HepG2 (cell line): ENCODE measurements around the gene PDLIM7. TPM values are rescaled to one million over a fixed set of nuclear protein-coding genes. Genes with fewer than 3 reads are reported as not detected.

Experiments
- ATAC-seq: fragments of 200-7000 bp; cut with Tn5 transposase; 3 replicates; pipeline ENCODE4 v1.9.1; 2020; ENCODE audit warnings: mild to moderate bottlenecking, moderate library complexity
- BruUV-seq: library from RNA; stranded (reverse); fragments of 400-500 nt; replicated peaks from 2 replicates; lab custom pipeline; 2021; lab: Mats Ljungman, UMichigan
- CTCF ChIA-PET: fragments of 300-600 bp; formaldehyde crosslinking; extraction: SDS; loops from one replicate; lab custom pipeline; 2021; ENCODE audit warnings: low total read pairs, inconsistent platforms, low intra/inter-chr PET ratio; lab: Yijun Ruan, JAX
- POLR2A ChIA-PET: fragments of 350-600 bp; sonication (Branson Sonifier 250); formaldehyde crosslinking; loops from one replicate; lab custom pipeline; 2020; ENCODE audit warnings: antibody characterized with exemption, inconsistent platforms; lab: Yijun Ruan, JAX
- DNase-seq: peaks from one replicate; pipeline ENCODE4 v3.0.0-alpha.2; 2015; ENCODE audit warnings: low spot score
- FAIRE-seq: peaks from 3 replicates; lab custom pipeline; 2011; peaks lifted over from hg19 to GRCh38; lab: Jason Lieb, UNC
- H2AFZ ChIP-seq: one replicate; pipeline ENCODE4 v1.6.1; 2011; ENCODE audit warnings: low read length, inconsistent platforms
- H3K27ac ChIP-seq: fragments of 300-600 bp; 3 replicates; pipeline ENCODE4 v1.8.0; 2011; ENCODE audit warnings: mixed run types, mild to moderate bottlenecking, mixed read lengths, low read length, inconsistent platforms; ENCODE audit not compliant: insufficient read depth; ENCODE audit errors: extremely low read length
- H3K27me3 ChIP-seq, 2 experiments: fragments of 200-600 bp in 1 of 2; 2 replicates in 1 of 2; 3 replicates in 1 of 2; pipeline versions ENCODE4 v1.6.0 to v1.8.0; 2011; ENCODE audit warnings: low read length in 2 of 2, mild to moderate bottlenecking in 2 of 2, moderate library complexity in 2 of 2, inconsistent platforms in 1 of 2; ENCODE audit not compliant: insufficient read depth in 2 of 2, control insufficient read depth in 1 of 2
- H3K36me3 ChIP-seq, 2 experiments: fragments of 200-600 bp in 1 of 2; replicated peaks in 1 of 2; 2 replicates in 1 of 2; 3 replicates in 1 of 2; pipeline versions ENCODE4 v1.5.1 to v1.8.0; 2011; ENCODE audit warnings: low read length in 2 of 2, inconsistent platforms in 1 of 2; ENCODE audit not compliant: insufficient read depth in 2 of 2, control insufficient read depth in 1 of 2
- H3K4me1 ChIP-seq: 2 replicates; pipeline ENCODE4 v1.5.1; 2012; ENCODE audit warnings: low read length, inconsistent platforms; ENCODE audit not compliant: insufficient read depth
- H3K4me2 ChIP-seq: 2 replicates; pipeline ENCODE4 v1.6.0; 2011; ENCODE audit warnings: low read depth, low read length, inconsistent platforms
- H3K4me3 ChIP-seq, 3 experiments: fragments of 200-600 bp in 1 of 3; sonication (generic), shearing (Covaris generic) in 1 of 3; replicated peaks in 1 of 3; 2 replicates each; pipeline ENCODE4 v1.5.1; 2011 to 2016; ENCODE audit warnings: low read length in 3 of 3, inconsistent platforms in 2 of 3, low read depth in 2 of 3, mild to moderate bottlenecking in 2 of 3, control low read depth in 1 of 3, mixed read lengths in 1 of 3; ENCODE audit not compliant: insufficient read depth in 1 of 3
- H3K79me2 ChIP-seq: one replicate; pipeline ENCODE4 v1.6.1; 2011; ENCODE audit warnings: low read length, inconsistent platforms; ENCODE audit not compliant: insufficient read depth
- H3K9ac ChIP-seq: 2 replicates; pipeline ENCODE4 v1.6.0; 2011; ENCODE audit warnings: mild to moderate bottlenecking, low read depth, low read length, inconsistent platforms; ENCODE audit not compliant: insufficient read depth
- H3K9me3 ChIP-seq: 2 replicates; pipeline ENCODE4 v1.5.1; 2012; ENCODE audit warnings: mild to moderate bottlenecking, low read length
- H4K20me1 ChIP-seq: 2 replicates; pipeline ENCODE4 v1.6.0; 2011; ENCODE audit warnings: inconsistent platforms, mild to moderate bottlenecking, low read length, moderate library complexity; ENCODE audit not compliant: insufficient read depth
- ATM ChIP-seq: fragments of 450-650 bp; IDR thresholded peaks from 2 replicates; pipeline ENCODE4 v1.7.1; 2017; ENCODE audit warnings: mild to moderate bottlenecking, borderline replicate concordance
- PRMT3 ChIP-seq: sonication (generic); formaldehyde crosslinking; IDR thresholded peaks from 2 replicates; pipeline ENCODE4 v1.8.1; 2022; ENCODE audit warnings: low read depth, mild to moderate bottlenecking, moderate library complexity, missing genetic modification reagents, borderline replicate concordance
- SRSF1 ChIP-seq: fragments of 200-400 bp; formaldehyde crosslinking; optimal IDR thresholded peaks from 2 replicates; pipeline ENCODE3; 2017; ENCODE audit warnings: mild to moderate bottlenecking, low read depth, low read length, moderate library complexity
- ZNF264 ChIP-seq: sonication (generic); formaldehyde crosslinking; IDR thresholded peaks from 2 replicates; pipeline ENCODE4 v1.4.0; 2020; ENCODE audit warnings: missing genetic modification reagents
- ZNF430 ChIP-seq: sonication (generic); formaldehyde crosslinking; IDR thresholded peaks from 2 replicates; pipeline ENCODE4 v1.9.0; 2021; ENCODE audit warnings: mild to moderate bottlenecking, missing genetic modification reagents
- WGBS: methylation state at CpG from one replicate; pipeline ENCODE4 v1.1.6; 2017; ENCODE audit warnings: low lambda C conversion rate; 5-methylcytosine and 5-hydroxymethylcytosine counted together
- in situ Hi-C: cut with HindIII; loops from 2 replicates; pipeline ENCODE4 v1.10.0; 2017; ENCODE audit warnings: low pct_unique_long_range_greater_than_20kb; ENCODE audit not compliant: extremely low pct_ligation_motif_present
- intact Hi-C: fragments of 100-400 bp; cut with micrococcal nuclease; formaldehyde crosslinking; loops from one replicate; pipeline ENCODE4 v1.10.0; 2022; ENCODE audit not compliant: unreplicated experiment
- polyA plus RNA-seq, 8 experiments: library from polyadenylated mRNA; depleted of rRNA in 3 of 8; stranded (reverse) in 7 of 8; unstranded in 1 of 8; fragments of >200 nt; fragmentation: Illumina TruSeq in 4 of 8; extraction: Trizol in 4 of 8; gene quantifications; 2 replicates each; pipeline versions ENCODE4 v1.2.1 to v1.2.3, GENCODE V29; 2011 to 2016; ENCODE audit warnings: low read depth in 4 of 8, missing spikeins in 1 of 8, mixed read lengths in 1 of 8; ENCODE audit not compliant: insufficient read depth in 1 of 8
- total RNA-seq, 5 experiments: library from RNA; depleted of rRNA; stranded (reverse); fragments of >200 nt; fragmentation: Illumina TruSeq; extraction: Trizol; gene quantifications; 2 replicates each; pipeline ENCODE4 v1.2.3, GENCODE V29; 2016; ENCODE audit warnings: low read depth in 1 of 5
- TF ChIP-seq, protein P1 (sequence below): sonication (generic); formaldehyde crosslinking; IDR thresholded peaks from 2 replicates; pipeline ENCODE4 v1.4.0; 2020; ENCODE audit warnings: missing genetic modification reagents
- TF ChIP-seq, protein P2 (sequence below): IDR thresholded peaks from 2 replicates; pipeline ENCODE4 v1.6.1; 2016; ENCODE audit warnings: missing biosample characterization, missing genetic modification reagents, low read depth
- TF ChIP-seq, protein P3 (sequence below): sonication (generic); formaldehyde crosslinking; IDR thresholded peaks from 2 replicates; pipeline ENCODE4 v1.5.0; 2020; ENCODE audit warnings: mild to moderate bottlenecking, missing genetic modification reagents, moderate library complexity

PDLIM7 gene
- total and polyA plus RNA-seq, 2 of the 13 experiments (the other 11 are each of a cell fraction or from before 2014, with no cell fraction given) = 21.1 to 31.3 TPM

DNA sequence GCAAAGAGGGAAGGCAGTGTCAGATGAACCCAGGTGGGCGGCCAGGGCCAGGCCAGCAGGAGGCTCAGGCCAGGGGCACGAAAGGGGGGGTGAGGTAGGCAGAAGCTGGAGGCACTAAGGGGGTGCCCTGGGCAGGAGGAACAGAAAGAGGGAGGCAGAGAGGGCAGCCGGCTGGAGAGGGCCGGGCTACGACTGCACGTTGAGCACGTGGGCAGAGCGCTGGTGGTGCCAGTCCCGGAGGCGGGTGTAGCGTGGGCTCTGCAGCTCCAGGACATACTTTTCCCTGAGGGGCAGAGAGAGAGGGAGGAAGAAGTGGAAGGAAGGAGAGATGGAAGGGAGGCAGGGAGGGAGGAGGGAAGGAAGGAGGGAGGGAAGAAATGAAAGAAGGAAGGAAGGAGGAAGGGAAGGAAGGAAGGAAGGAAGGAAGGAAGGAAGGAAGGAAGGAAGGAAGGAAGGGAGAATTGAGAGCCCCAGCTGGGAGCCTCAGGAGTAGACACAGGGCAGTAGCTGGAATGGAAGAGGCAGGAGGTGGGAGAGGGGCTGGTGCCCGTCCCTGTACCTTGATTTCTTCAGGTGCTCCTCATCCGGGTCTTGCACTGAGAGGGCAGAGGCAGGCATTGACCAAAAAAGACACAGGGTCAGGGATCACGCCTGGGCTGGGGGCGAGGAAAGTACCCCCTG is 7.0 kb downstream of the PDLIM7 start:
- in situ Hi-C loops = no loop called here
- no TSS peak for BruUV-seq
- Histone ChIP-seq H3K4me1 (peaks cover 17% of the 10 kb centered on the region), H3K9ac (no peak overlapping the region), H3K27me3 (no peaks in the 10 kb centered on the region), H3K27ac (no peak overlapping the region), H2AFZ (no peak overlapping the region), H3K79me2 (no peaks in the 10 kb centered on the region), H3K4me2 (no peak overlapping the region), H3K4me3 (no peak overlapping the region), H3K9me3 (no peaks in the 10 kb centered on the region), H4K20me1 (peaks cover 7% of the 10 kb centered on the region; the same call in 1 of the 2 replicates)
- CTCF ChIA-PET = interaction anchor here (1.3 to 3.0 kb wide), 3 partner anchors 11 to 109 kb away, joined by 3 to 37 read pairs (median 14); partner anchors contain the start of gene B4GALT7
- POLR2A ChIA-PET = no interaction called here
- no peak for FAIRE-seq
- 96% methylated on average over 14 of the region's 15 CpGs for WGBS
- ATAC-seq = no peak
- DNase-seq = no peak
- intact Hi-C loops = no loop called here
- TF ChIP-seq ZNF264 (no peak), ZNF430 (CRISPR knock-in tag) (no peak), ATM (no peak)
- TF ChIP-seq, all 625 proteins: peak for 0
- peaks cover 15 to 18% of the 10 kb centered on the region in 2 experiments; a peak in 4 of 5 replicates for H3K36me3 ChIP-seq

DNA sequence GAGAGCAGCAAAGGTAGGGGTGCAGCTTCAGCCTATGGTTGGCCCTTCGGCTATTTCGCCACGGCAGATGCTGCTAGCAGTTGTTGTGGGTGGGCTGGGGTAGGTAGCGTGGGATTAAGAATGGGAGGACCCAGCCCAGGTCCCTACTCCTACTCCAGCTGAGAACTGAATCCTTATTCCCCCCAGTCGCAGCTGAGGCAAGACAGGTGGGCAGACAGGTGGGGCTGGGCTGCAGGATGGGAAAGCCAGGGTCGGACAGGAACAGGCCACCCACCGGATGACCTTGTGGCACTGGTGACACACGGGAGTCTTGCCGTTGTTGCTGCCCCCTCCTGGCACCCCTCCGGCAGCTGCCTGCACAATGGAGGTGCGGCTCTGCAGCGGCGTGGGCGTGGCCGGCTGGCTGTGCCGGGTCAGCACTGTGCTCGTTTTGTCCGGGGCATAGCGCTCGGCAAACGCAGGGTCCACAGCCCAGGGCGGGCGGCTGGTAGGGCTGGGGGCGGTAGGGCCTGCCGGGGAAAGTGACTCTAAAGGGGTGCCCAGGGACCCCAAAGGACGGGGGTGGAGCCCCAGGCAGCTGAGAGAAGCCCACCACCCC is 8.2 kb downstream of the PDLIM7 start:
- DNase-seq (no peak), FAIRE-seq (no peak), ATAC-seq (no peak; the same call in 1 of the 3 replicates)
- H3K4me3 ChIP-seq = no peak overlapping the region
- H2AFZ ChIP-seq = no peak overlapping the region
- in situ Hi-C loops = no loop called here
- no peak overlapping the region for H3K4me2 ChIP-seq
- no peak overlapping the region for H3K9ac ChIP-seq
- H3K9me3 ChIP-seq = no peaks in the 10 kb centered on the region
- peaks cover 5% of the 10 kb centered on the region for H3K4me1 ChIP-seq
- ChIA-PET CTCF (no interaction called here), POLR2A (no interaction called here)
- H3K36me3 ChIP-seq = peaks cover 15 to 18% of the 10 kb centered on the region in 2 experiments; a peak in 4 of 5 replicates
- BruUV-seq = no TSS peak
- 90% methylated on average over 10 of the region's 26 CpGs for WGBS
- no peaks in the 10 kb centered on the region for H3K79me2 ChIP-seq
- H4K20me1 ChIP-seq = 0 out of 2 replicates have a peak, but pooled peaks cover 4% of the 10 kb centered on the region
- no peaks in the 10 kb centered on the region for H3K27me3 ChIP-seq
- no peak overlapping the region for H3K27ac ChIP-seq
- intact Hi-C loops = no loop called here
- no peak for TF ChIP-seq PRMT3 (CRISPR knock-in tag)
- TF ChIP-seq, protein P1, sequence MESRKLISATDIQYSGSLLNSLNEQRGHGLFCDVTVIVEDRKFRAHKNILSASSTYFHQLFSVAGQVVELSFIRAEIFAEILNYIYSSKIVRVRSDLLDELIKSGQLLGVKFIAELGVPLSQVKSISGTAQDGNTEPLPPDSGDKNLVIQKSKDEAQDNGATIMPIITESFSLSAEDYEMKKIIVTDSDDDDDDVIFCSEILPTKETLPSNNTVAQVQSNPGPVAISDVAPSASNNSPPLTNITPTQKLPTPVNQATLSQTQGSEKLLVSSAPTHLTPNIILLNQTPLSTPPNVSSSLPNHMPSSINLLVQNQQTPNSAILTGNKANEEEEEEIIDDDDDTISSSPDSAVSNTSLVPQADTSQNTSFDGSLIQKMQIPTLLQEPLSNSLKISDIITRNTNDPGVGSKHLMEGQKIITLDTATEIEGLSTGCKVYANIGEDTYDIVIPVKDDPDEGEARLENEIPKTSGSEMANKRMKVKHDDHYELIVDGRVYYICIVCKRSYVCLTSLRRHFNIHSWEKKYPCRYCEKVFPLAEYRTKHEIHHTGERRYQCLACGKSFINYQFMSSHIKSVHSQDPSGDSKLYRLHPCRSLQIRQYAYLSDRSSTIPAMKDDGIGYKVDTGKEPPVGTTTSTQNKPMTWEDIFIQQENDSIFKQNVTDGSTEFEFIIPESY (CRISPR knock-in tag) = peak; percentile 67; the same call in 1 of the 2 replicates
- TF ChIP-seq, protein P2, sequence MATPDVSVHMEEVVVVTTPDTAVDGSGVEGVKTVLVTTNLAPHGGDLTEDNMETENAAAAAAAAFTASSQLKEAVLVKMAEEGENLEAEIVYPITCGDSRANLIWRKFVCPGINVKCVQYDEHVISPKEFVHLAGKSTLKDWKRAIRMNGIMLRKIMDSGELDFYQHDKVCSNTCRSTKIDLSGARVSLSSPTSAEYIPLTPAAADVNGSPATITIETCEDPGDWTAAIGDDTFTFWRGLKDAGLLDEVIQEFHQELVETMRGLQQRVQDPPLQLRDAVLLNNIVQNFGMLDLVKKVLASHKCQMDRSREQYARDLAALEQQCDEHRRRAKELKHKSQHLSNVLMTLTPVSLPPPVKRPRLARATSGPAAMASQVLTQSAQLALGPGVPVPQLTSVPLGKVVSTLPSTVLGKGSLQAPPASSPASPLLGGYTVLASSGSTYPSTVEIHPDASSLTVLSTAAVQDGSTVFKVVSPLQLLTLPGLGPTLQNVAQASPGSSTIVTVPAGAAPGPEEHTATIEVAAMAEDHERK (CRISPR knock-in tag) = no peak
- TF ChIP-seq, protein P3, sequence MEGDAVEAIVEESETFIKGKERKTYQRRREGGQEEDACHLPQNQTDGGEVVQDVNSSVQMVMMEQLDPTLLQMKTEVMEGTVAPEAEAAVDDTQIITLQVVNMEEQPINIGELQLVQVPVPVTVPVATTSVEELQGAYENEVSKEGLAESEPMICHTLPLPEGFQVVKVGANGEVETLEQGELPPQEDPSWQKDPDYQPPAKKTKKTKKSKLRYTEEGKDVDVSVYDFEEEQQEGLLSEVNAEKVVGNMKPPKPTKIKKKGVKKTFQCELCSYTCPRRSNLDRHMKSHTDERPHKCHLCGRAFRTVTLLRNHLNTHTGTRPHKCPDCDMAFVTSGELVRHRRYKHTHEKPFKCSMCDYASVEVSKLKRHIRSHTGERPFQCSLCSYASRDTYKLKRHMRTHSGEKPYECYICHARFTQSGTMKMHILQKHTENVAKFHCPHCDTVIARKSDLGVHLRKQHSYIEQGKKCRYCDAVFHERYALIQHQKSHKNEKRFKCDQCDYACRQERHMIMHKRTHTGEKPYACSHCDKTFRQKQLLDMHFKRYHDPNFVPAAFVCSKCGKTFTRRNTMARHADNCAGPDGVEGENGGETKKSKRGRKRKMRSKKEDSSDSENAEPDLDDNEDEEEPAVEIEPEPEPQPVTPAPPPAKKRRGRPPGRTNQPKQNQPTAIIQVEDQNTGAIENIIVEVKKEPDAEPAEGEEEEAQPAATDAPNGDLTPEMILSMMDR (CRISPR knock-in tag) = peak; percentile 34
- no peak for TF ChIP-seq SRSF1
